ENCODE results near the gene BSDC1. TPM values are rescaled to one million over a fixed set of nuclear protein-coding genes. Genes with fewer than 3 reads are reported as not detected.

BSDC1 gene
- total RNA-seq, 1 donor: 68.0 TPM

DNA sequence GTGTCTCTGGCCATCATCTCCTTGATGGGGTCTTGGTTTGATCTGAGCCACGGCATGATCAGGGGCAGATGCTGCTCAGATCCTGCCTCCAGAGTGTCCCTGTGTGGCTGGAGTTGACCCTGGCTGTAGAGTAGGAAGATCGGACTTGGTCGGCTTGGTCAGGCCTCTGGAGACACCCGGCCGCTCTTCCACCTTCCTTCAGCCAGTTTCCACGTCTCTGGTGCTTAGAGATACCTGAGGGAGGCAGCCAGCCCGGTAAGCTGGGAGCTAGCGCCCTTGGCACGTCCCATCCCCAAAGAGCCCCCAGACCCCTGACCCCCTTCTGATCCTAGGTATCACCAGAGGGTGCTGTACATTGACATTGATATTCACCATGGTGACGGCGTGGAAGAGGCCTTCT lies 67.0 kb downstream of the BSDC1 start:
- no peaks in the 10 kb centered on the region for H3K9me3 ChIP-seq (ENCODE audit: low read depth, low read length)
- H3K36me3 ChIP-seq (ENCODE audit: insufficient read depth, low read length): peaks cover 31% of the 10 kb centered on the region
- H3K4me3 ChIP-seq (ENCODE audit: insufficient read depth, low read length): no peak overlapping the region
- no peak overlapping the region for H3K27ac ChIP-seq (ENCODE audit: low read depth, low read length)
- no peaks in the 10 kb centered on the region for H3K4me1 ChIP-seq (ENCODE audit: insufficient read depth, low read length)
- no peak overlapping the region for H3K4me2 ChIP-seq (ENCODE audit: insufficient read depth, low read length)
- H4K20me1 ChIP-seq (ENCODE audit: insufficient read depth, low read length): no peaks in the 10 kb centered on the region
- no peaks in the 10 kb centered on the region for H3K79me2 ChIP-seq (ENCODE audit: insufficient read depth, low read length)
- no peak for DNase-seq (ENCODE audit: insufficient read length, low spot score, missing footprints)
- TF ChIP-seq, protein P1, sequence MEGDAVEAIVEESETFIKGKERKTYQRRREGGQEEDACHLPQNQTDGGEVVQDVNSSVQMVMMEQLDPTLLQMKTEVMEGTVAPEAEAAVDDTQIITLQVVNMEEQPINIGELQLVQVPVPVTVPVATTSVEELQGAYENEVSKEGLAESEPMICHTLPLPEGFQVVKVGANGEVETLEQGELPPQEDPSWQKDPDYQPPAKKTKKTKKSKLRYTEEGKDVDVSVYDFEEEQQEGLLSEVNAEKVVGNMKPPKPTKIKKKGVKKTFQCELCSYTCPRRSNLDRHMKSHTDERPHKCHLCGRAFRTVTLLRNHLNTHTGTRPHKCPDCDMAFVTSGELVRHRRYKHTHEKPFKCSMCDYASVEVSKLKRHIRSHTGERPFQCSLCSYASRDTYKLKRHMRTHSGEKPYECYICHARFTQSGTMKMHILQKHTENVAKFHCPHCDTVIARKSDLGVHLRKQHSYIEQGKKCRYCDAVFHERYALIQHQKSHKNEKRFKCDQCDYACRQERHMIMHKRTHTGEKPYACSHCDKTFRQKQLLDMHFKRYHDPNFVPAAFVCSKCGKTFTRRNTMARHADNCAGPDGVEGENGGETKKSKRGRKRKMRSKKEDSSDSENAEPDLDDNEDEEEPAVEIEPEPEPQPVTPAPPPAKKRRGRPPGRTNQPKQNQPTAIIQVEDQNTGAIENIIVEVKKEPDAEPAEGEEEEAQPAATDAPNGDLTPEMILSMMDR (IDR thresholded peaks at IDR 0.05; ENCODE audit: extremely low read depth, low read depth, low read length): no peak
- no peaks in the 10 kb centered on the region for H3K27me3 ChIP-seq (ENCODE audit: insufficient read depth, low read length)
- H2AFZ ChIP-seq (ENCODE audit: low read length): no peak overlapping the region

DNA sequence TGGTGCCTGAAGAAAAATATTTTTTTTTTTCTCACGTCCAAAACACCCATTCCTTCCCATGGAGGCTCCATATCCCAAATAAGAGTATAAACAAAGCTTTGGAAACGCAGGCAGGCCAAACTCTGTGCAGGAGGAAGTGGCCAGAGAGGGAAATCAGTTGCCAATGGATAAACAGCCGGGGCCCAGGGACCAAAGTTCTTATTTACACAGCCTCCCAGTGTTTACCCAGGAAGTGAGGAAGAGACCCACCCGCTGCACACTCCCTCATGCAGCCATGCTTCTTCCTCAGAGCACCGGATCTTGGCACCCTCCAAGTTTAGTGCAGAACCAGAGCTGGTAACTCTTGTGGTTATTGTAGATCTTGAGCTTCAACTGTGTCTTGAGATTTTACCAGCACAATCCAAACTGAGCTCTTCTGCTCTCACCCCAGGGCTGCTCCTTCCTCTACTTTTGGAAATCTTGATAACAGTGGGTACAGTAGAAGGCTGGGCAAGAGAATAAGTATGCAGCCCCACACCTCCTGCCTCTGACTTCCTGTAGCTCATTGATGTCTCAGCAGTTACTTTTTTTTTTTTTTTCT lies 72.4 kb downstream of the BSDC1 start:
- Histone ChIP-seq H2AFZ (ENCODE audit: low read length) (peak overlapping the region; percentile 49), H3K9me3 (ENCODE audit: low read depth, low read length) (no peaks in the 10 kb centered on the region), H4K20me1 (ENCODE audit: insufficient read depth, low read length) (no peaks in the 10 kb centered on the region), H3K4me1 (ENCODE audit: insufficient read depth, low read length) (peaks cover 4% of the 10 kb centered on the region), H3K27me3 (ENCODE audit: insufficient read depth, low read length) (no peaks in the 10 kb centered on the region), H3K27ac (ENCODE audit: low read depth, low read length) (no peak overlapping the region), H3K36me3 (ENCODE audit: insufficient read depth, low read length) (peaks cover 4% of the 10 kb centered on the region), H3K79me2 (ENCODE audit: insufficient read depth, low read length) (no peaks in the 10 kb centered on the region), H3K4me3 (ENCODE audit: insufficient read depth, low read length) (no peak overlapping the region), H3K4me2 (ENCODE audit: insufficient read depth, low read length) (no peak overlapping the region)
- DNase-seq (ENCODE audit: insufficient read length, low spot score, missing footprints): no peak
- TF ChIP-seq, protein P1 (IDR thresholded peaks at IDR 0.05; ENCODE audit: extremely low read depth, low read depth, low read length): no peak

DNA sequence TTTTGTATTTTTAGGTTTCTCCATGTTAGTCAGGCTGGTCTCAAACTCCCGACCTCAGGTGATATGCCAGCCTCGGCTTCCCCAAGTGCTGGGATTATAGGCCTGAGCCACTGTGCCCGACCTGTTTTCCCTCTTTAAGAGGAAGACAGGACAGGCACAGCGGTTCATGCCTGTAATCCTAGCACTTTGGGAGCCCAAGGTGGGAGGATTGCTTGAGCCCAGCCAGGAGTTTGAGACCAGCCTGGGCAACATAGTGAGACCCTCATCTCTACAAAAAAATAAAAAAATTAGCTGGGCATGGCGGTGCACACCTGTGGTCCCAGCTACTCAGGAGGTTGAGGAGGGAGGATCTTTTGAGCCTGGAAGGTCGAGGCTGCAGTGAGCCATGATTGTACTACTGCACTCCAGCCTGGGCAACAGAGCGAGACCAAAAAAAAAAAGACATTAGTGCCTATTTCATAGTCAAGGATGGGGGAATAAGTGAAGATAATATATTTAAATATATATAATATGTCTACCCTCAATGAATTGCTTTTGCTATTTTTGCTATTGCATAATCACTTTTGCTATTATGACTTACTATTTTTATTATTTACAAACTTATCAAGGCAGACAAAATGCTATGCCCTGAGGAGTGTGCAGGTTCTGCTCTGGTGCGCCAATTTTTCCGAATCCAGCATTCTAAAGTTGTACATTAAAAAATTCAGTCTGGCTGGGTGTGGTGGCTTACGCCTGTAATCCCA lies 75.9 kb downstream of the BSDC1 start:
- H4K20me1 ChIP-seq (ENCODE audit: insufficient read depth, low read length): peaks cover 4% of the 10 kb centered on the region
- no peaks in the 10 kb centered on the region for H3K27me3 ChIP-seq (ENCODE audit: insufficient read depth, low read length)
- H3K4me1 ChIP-seq (ENCODE audit: insufficient read depth, low read length): peaks cover 4% of the 10 kb centered on the region
- H3K4me3 ChIP-seq (ENCODE audit: insufficient read depth, low read length): no peak overlapping the region
- no peaks in the 10 kb centered on the region for H3K9me3 ChIP-seq (ENCODE audit: low read depth, low read length)
- no peak overlapping the region for H3K4me2 ChIP-seq (ENCODE audit: insufficient read depth, low read length)
- H3K79me2 ChIP-seq (ENCODE audit: insufficient read depth, low read length): peaks cover 12% of the 10 kb centered on the region
- H3K36me3 ChIP-seq (ENCODE audit: insufficient read depth, low read length): peaks cover 5% of the 10 kb centered on the region
- no peak overlapping the region for H2AFZ ChIP-seq (ENCODE audit: low read length)
- H3K27ac ChIP-seq (ENCODE audit: low read depth, low read length): no peak overlapping the region
- TF ChIP-seq, protein P1 (IDR thresholded peaks at IDR 0.05; ENCODE audit: extremely low read depth, low read depth, low read length): no peak
- no peak for DNase-seq (ENCODE audit: insufficient read length, low spot score, missing footprints)

DNA sequence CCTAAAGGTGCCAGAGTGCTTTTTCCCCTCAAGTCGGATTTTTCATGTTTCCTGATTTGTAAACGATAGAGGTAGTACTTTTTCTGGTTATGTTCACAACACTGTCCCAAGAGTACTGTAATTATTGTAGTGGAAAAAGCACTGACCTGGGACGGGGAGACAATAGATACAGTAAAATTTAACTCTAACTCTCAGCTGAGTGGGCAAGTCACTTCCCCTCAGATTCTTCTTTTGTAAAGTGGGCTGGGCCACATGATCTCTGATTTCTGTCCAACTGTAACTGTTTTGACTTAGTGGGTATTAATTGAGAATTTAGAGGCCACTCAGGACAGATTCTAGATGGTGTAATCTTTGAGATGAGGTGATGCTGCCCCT lies 77.4 kb downstream of the BSDC1 start:
- peaks cover 16% of the 10 kb centered on the region for H3K79me2 ChIP-seq (ENCODE audit: insufficient read depth, low read length)
- H3K27ac ChIP-seq (ENCODE audit: low read depth, low read length): no peak overlapping the region
- peaks cover 4% of the 10 kb centered on the region for H4K20me1 ChIP-seq (ENCODE audit: insufficient read depth, low read length)
- H3K9me3 ChIP-seq (ENCODE audit: low read depth, low read length): no peaks in the 10 kb centered on the region
- TF ChIP-seq, protein P1 (IDR thresholded peaks at IDR 0.05; ENCODE audit: extremely low read depth, low read depth, low read length): no peak
- H3K4me1 ChIP-seq (ENCODE audit: insufficient read depth, low read length): peaks cover 2% of the 10 kb centered on the region
- no peak for DNase-seq (ENCODE audit: insufficient read length, low spot score, missing footprints)
- no peaks in the 10 kb centered on the region for H3K27me3 ChIP-seq (ENCODE audit: insufficient read depth, low read length)
- H3K4me2 ChIP-seq (ENCODE audit: insufficient read depth, low read length): no peak overlapping the region
- H3K36me3 ChIP-seq (ENCODE audit: insufficient read depth, low read length): peaks cover 5% of the 10 kb centered on the region
- no peak overlapping the region for H2AFZ ChIP-seq (ENCODE audit: low read length)
- no peak overlapping the region for H3K4me3 ChIP-seq (ENCODE audit: insufficient read depth, low read length)

All from osteoblast (primary cell).